OCI-LY3 (cell line): ENCODE data around the gene MINPP1.

ENCODE experiments used
- EZH2phosphoT487 ChIP-seq: fragments of 200-600 bp; shearing (Covaris generic); IDR thresholded peaks from 2 replicates; pipeline ENCODE4 v1.6.1; 2018; ENCODE audit warnings: antibody characterized with exemption, mixed run types, low read depth
- TF ChIP-seq, protein P1 (sequence below): fragments of 200-600, 300-600 bp; sonication (generic); IDR thresholded peaks from 2 replicates; pipeline ENCODE4 v1.5.1; 2014; ENCODE audit warnings: antibody characterized with exemption, low read length, low read depth

DNA sequence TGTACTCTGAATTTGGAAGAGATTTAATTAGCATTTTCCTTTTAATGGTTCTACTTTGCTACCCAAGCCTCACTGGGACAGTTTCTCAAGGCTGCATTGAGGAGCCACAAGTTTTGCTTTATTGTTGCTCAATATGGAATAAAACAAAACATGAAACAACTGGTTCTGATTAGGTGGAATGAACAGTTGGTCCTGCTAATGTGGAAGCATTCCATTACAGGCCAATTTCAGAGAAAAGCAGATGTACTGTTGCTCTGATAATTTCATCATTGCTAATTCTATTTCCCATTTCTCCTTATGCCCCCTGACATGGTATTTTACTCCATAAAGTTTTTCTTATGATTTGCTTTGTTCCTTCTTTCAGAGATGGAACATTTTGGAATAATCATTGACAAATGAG lies 89.0 kb downstream of the MINPP1 start:
- TF ChIP-seq, protein P1, sequence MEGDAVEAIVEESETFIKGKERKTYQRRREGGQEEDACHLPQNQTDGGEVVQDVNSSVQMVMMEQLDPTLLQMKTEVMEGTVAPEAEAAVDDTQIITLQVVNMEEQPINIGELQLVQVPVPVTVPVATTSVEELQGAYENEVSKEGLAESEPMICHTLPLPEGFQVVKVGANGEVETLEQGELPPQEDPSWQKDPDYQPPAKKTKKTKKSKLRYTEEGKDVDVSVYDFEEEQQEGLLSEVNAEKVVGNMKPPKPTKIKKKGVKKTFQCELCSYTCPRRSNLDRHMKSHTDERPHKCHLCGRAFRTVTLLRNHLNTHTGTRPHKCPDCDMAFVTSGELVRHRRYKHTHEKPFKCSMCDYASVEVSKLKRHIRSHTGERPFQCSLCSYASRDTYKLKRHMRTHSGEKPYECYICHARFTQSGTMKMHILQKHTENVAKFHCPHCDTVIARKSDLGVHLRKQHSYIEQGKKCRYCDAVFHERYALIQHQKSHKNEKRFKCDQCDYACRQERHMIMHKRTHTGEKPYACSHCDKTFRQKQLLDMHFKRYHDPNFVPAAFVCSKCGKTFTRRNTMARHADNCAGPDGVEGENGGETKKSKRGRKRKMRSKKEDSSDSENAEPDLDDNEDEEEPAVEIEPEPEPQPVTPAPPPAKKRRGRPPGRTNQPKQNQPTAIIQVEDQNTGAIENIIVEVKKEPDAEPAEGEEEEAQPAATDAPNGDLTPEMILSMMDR, result no peak
- TF ChIP-seq EZH2phosphoT487, result no peak
